Fibroblast of pulmonary artery (primary cell): ENCODE data around the gene CASP4.

Experiments used
- DNase-seq: peaks from one replicate; pipeline ENCODE4 v3.0.0-alpha.2; 2010; ENCODE audit warnings: low read depth
- H3K4me3 ChIP-seq: replicated peaks from 2 replicates; pipeline ENCODE4 v1.5.1; 2011; ENCODE audit warnings: low read depth, mild to moderate bottlenecking, control low read depth, low read length, moderate library complexity
- TF ChIP-seq, protein P1 (sequence below): IDR thresholded peaks from 2 replicates; pipeline ENCODE4 v1.5.1; 2011; ENCODE audit warnings: mild to moderate bottlenecking, control low read depth, low read length, inconsistent platforms; ENCODE audit errors: missing control alignments

The CASP4 gene

DNA sequence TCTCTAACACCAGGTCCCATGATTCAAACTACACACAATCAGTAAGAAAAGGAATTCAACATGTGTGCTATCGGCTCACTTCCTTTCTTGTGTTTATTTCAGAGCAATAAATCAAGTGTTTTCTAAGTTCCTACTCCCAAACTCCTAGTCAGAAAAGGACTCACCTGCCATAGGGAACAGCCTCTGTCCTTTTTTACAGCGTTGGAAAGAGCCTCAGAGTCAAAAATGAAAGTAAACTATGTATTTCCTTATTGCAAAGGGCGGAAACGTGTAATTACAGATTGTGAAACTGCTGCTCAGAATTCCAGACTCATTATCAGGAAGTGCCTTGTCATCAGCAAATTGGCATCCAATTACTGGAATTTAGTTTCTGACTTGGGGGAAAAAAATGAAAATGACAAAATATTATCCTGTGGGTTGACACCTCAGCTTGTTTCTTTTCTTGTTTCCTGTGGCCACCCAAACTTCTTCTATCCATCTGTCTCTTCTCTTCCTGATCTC is at the start of gene CASP4:
CASP4 (minus strand) TSS at position 220 of the 501 bp plus-strand sequence; CDS start at position 171, 49 bp downstream.
- TF ChIP-seq, protein P1, sequence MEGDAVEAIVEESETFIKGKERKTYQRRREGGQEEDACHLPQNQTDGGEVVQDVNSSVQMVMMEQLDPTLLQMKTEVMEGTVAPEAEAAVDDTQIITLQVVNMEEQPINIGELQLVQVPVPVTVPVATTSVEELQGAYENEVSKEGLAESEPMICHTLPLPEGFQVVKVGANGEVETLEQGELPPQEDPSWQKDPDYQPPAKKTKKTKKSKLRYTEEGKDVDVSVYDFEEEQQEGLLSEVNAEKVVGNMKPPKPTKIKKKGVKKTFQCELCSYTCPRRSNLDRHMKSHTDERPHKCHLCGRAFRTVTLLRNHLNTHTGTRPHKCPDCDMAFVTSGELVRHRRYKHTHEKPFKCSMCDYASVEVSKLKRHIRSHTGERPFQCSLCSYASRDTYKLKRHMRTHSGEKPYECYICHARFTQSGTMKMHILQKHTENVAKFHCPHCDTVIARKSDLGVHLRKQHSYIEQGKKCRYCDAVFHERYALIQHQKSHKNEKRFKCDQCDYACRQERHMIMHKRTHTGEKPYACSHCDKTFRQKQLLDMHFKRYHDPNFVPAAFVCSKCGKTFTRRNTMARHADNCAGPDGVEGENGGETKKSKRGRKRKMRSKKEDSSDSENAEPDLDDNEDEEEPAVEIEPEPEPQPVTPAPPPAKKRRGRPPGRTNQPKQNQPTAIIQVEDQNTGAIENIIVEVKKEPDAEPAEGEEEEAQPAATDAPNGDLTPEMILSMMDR = no peak
- H3K4me3 ChIP-seq = peak within 1 kb of the TSS; percentile 65
- peak; percentile 89 for DNase-seq

DNA sequence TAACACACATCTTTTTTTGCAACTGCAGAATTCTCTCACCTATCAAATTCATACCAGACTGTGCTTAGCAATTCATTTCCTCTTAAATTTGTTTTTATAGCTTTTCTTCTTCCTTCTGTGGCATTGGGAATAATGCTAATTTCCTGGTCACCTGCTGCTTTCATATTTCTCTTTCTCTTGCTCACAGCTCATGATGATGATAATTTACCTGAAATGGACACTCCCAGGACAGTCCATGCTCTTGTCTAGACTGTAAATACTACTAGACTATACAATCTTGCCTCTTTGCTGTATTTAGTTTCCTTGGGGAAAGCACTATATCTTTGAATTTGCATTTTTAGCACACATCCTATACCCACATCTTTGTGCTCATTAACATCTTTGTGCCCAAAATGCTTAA is 39.1 kb upstream of the CASP4 start:
- TF ChIP-seq, protein P1 = no peak
- H3K4me3 ChIP-seq = no peak overlapping the region
- DNase-seq = no peak

DNA sequence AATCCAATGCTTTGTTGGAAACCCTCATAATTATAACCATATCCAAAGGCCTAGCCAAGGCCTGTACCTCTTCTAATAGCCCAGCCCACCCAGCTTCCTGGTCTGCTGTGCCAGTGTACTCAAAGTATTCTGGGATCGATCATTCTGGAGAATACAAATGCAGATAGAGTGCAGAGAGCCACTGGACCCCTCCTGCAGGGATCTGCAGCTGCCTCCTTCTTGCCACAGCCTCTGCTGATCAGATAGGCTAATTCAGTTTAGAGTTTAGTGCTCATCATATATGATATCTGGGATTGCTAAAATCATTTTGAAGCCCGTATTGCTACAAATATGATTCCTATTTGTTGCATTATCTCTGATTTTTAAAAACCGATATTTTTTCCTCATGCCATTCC is 37.1 kb upstream of the CASP4 start:
- DNase-seq = no peak
- TF ChIP-seq, protein P1 = no peak
- H3K4me3 ChIP-seq = no peak overlapping the region

DNA sequence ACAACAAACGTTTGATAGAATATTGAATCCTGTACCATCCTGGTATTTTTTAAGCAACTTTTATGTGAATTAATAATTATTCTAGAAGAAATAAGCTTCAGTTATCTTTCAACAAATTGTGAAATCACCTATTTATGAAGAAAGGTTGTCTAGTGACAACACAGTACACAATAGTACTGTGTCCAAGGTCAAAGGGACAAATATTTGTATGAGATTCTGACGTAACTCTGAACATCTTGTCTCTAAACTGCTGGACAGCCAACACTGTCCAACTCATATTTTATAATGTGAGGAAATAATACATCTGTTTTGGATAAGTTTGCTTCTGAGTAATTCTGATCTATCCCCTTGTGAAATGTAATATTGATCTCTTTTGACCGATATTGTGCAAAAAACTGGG is 35.6 kb upstream of the CASP4 start:
- DNase-seq = peak; percentile 71
- H3K4me3 ChIP-seq = no peak overlapping the region
- TF ChIP-seq, protein P1 = no peak

DNA sequence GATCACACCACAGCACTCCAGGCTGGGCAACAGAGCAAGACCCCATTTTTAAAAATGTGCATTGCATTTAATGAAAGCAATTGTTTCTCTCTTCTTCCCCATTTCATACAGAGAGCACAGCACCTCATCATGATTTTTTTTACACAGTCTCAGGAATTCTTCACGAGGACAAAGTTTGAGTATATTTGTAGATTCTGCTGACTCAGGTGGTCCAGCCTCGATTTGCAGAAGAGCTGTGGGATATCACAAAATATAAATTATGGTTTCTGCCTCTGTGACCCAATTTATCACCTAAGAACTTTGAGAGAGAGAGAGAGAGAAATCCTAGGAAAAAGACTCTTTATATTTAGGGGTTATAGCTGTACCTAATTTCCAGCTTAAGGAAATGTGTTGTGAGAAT is 34.8 kb upstream of the CASP4 start:
- no peak overlapping the region for H3K4me3 ChIP-seq
- TF ChIP-seq, protein P1 = no peak
- DNase-seq = no peak

DNA sequence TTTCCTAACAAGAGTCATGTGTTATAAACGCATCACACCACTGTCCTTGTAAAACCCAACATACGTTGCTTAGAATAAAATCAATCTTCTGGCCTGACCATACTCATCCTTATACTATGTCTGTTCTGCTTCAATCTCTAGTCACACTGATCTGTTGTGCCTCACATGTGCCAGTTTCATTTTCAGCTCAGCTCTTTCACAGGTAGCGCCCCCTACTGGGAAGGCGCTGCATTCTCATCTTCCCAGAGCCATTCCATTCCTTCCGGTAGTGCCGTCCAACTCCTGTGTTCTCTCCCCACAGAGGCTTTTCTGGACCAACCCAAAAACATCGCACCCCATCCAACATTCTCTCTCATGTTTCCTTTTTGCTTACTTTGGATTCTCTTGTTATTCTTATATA is 32.4 kb upstream of the CASP4 start:
- TF ChIP-seq, protein P1 = peak; percentile 34
- H3K4me3 ChIP-seq = no peak overlapping the region
- DNase-seq = no peak

DNA sequence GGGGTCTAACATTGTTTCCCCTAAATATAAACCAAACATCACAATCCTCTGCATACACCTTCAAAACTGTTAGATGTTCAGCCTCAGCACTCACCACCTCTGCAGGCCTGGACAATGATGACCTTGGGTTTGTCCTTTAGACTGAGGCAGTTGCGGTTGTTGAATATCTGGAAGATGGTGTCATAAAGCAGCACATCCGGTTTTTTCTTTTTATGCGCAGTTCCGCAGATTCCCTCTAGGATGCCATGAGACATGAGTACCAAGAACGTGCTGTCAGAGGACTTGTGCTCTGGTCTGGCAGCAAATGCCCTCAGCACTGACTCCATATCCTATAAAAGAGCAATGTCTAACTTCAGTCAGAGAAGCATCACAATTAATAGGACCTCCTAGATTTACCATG is 31.8 kb upstream of the CASP4 start:
- H3K4me3 ChIP-seq = no peak overlapping the region
- DNase-seq = peak; percentile 11
- TF ChIP-seq, protein P1 = peak; percentile 10
